Smooth muscle cell (in vitro differentiated cells): ENCODE measurements around the gene OR3A3. TPM values are rescaled to one million over a fixed set of nuclear protein-coding genes. Genes with fewer than 3 reads are reported as not detected.

Experiments
- DNase-seq: peaks from one replicate; lab custom pipeline; 2025; ENCODE audit not compliant: unreplicated experiment; lab: John Stamatoyannopoulos, UW
- H2AFZ ChIP-seq: fragments of 200-600 bp; sonication (generic); 2 replicates; pipeline ENCODE4 v1.6.0; 2016; ENCODE audit warnings: antibody characterized with exemption, low read depth, mild to moderate bottlenecking
- H3F3A ChIP-seq: fragments of 200-600 bp; sonication (generic); 2 replicates; pipeline ENCODE4 v1.6.0; 2017; ENCODE audit warnings: antibody characterized with exemption, low read depth
- H3K27ac ChIP-seq: fragments of 200-600 bp; sonication (generic); 2 replicates; pipeline ENCODE4 v1.5.1; 2016; ENCODE audit warnings: low read depth, mild to moderate bottlenecking
- H3K27me3 ChIP-seq: fragments of 200-600 bp; sonication (generic); 2 replicates; pipeline ENCODE4 v1.6.1; 2016; ENCODE audit warnings: low read depth, mild to moderate bottlenecking
- H3K36me3 ChIP-seq: fragments of 200-600 bp; sonication (generic); 2 replicates; pipeline ENCODE4 v1.5.1; 2016; ENCODE audit warnings: low read depth
- H3K4me1 ChIP-seq: fragments of 200-600 bp; sonication (generic); 2 replicates; pipeline ENCODE4 v1.5.1; 2016; ENCODE audit warnings: low read depth
- H3K4me2 ChIP-seq: fragments of 200-600 bp; sonication (generic); 2 replicates; pipeline ENCODE4 v1.6.0; 2016; ENCODE audit warnings: mild to moderate bottlenecking
- H3K4me3 ChIP-seq: fragments of 200-600 bp; sonication (generic); 2 replicates; pipeline ENCODE4 v1.5.1; 2016; ENCODE audit warnings: mild to moderate bottlenecking
- H3K79me2 ChIP-seq: fragments of 200-600 bp; sonication (generic); 2 replicates; pipeline ENCODE4 v1.6.0; 2016; ENCODE audit warnings: low read depth, mild to moderate bottlenecking
- H3K9ac ChIP-seq: fragments of 200-600 bp; sonication (generic); 2 replicates; pipeline ENCODE4 v1.6.0; 2016; ENCODE audit warnings: low read depth
- H3K9me3 ChIP-seq: fragments of 200-600 bp; sonication (generic); replicated peaks from 2 replicates; pipeline ENCODE4 v1.5.1; 2016; ENCODE audit warnings: low read depth
- H4K20me1 ChIP-seq: fragments of 200-600 bp; sonication (generic); 2 replicates; pipeline ENCODE4 v1.6.0; 2016; ENCODE audit warnings: low read depth
- WGBS: methylation state at CpG from one replicate; pipeline ENCODE4 v1.1.7; 2016; ENCODE audit warnings: low lambda C conversion rate; 5-methylcytosine and 5-hydroxymethylcytosine counted together
- polyA plus RNA-seq: library from polyadenylated mRNA; unstranded; fragments of >200 nt; fragmentation: Nextera tagmentation; extraction: Ambion mirVana; gene quantifications from 2 replicates; pipeline ENCODE4 v1.2.1, GENCODE V29; 2016
- small RNA-seq: library from RNA; depleted of rRNA; stranded (forward); fragments of <200 nt; gene quantifications from one replicate; pipeline ENCODE3, GENCODE V24; 2014
- total RNA-seq: library from RNA; depleted of rRNA; stranded (reverse); fragments of >200 nt; gene quantifications from 2 replicates; pipeline ENCODE4 v1.2.3, GENCODE V29; 2014
- TF ChIP-seq, protein P1 (sequence below): fragments of 200-600 bp; sonication (generic); IDR thresholded peaks from 2 replicates; pipeline ENCODE4 v1.5.1; 2017; ENCODE audit warnings: borderline replicate concordance, mild to moderate bottlenecking, antibody characterized with exemption; ENCODE audit not compliant: insufficient read depth, poor library complexity, severe bottlenecking

OR3A3 gene
- total and polyA plus RNA-seq, 2 experiments from 2014 or later = not detected

GRCh38 chr17:3469529-3469928 is 58.4 kb downstream of the OR3A3 start:
- Histone ChIP-seq H3F3A (no peaks in the 10 kb centered on the region), H3K4me1 (no peaks in the 10 kb centered on the region), H3K79me2 (no peaks in the 10 kb centered on the region), H3K9me3 (no peaks in the 10 kb centered on the region), H3K27ac (no peak overlapping the region), H3K9ac (no peak overlapping the region), H3K4me3 (no peak overlapping the region), H3K36me3 (no peaks in the 10 kb centered on the region), H3K4me2 (no peak overlapping the region), H3K27me3 (no peaks in the 10 kb centered on the region), H2AFZ (no peak overlapping the region), H4K20me1 (no peaks in the 10 kb centered on the region)
- 79% methylated on average over 5 of the region's 5 CpGs for WGBS
- TF ChIP-seq, protein P1, sequence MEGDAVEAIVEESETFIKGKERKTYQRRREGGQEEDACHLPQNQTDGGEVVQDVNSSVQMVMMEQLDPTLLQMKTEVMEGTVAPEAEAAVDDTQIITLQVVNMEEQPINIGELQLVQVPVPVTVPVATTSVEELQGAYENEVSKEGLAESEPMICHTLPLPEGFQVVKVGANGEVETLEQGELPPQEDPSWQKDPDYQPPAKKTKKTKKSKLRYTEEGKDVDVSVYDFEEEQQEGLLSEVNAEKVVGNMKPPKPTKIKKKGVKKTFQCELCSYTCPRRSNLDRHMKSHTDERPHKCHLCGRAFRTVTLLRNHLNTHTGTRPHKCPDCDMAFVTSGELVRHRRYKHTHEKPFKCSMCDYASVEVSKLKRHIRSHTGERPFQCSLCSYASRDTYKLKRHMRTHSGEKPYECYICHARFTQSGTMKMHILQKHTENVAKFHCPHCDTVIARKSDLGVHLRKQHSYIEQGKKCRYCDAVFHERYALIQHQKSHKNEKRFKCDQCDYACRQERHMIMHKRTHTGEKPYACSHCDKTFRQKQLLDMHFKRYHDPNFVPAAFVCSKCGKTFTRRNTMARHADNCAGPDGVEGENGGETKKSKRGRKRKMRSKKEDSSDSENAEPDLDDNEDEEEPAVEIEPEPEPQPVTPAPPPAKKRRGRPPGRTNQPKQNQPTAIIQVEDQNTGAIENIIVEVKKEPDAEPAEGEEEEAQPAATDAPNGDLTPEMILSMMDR = no peak
- DNase-seq = no peak

GRCh38 chr17:3471599-3471998 is 60.4 kb downstream of the OR3A3 start, which contains the start of gene SPATA22:
Gene SPATA22, minus strand, starts transcription at chr17:3471819. Its CDS starts 2,494 bp downstream, at chr17:3469325.
- Histone ChIP-seq H3K9ac (no peak within 1 kb of the TSS), H3K27ac (no peak within 1 kb of the TSS), H3K4me1 (no peaks in the 10 kb centered on the region), H3K9me3 (no peaks in the 10 kb centered on the region), H2AFZ (no peak within 1 kb of the TSS), H3K4me2 (no peak within 1 kb of the TSS), H3K36me3 (no peaks in the 10 kb centered on the region), H4K20me1 (no peaks in the 10 kb centered on the region), H3K4me3 (no peak within 1 kb of the TSS), H3K79me2 (no peaks in the 10 kb centered on the region), H3K27me3 (no peaks in the 10 kb centered on the region), H3F3A (no peaks in the 10 kb centered on the region)
- TF ChIP-seq, protein P1 = no peak
- DNase-seq = no peak
- WGBS = 97% methylated on average over 35 of the region's 38 CpGs

DNA sequence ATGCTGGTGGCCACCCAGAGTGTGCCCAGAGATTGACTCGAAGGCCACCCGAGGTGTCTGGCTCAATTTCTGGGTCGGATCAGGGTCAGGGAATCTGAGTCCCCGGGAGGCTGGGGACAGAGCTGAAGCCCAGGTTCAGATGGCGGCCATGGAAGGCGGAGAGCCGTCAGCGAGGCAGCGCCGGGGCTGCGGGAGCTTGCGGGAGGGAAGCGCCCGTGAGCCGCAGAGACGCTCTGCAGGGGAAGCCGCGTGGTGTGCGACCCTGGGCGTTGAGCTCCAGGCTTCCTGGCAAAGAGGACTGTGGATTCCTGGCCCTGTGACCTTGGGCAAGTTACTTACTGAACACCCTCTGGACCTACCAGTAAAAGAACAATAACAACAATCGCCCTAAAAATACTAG is 61.0 kb downstream of the OR3A3 start:
- H2AFZ ChIP-seq = no peak overlapping the region
- H3K4me1 ChIP-seq = no peaks in the 10 kb centered on the region
- 96% methylated on average over 21 of the region's 21 CpGs for WGBS
- no peaks in the 10 kb centered on the region for H3K9me3 ChIP-seq
- no peak overlapping the region for H3K4me3 ChIP-seq
- H3K4me2 ChIP-seq = no peak overlapping the region
- H3F3A ChIP-seq = no peaks in the 10 kb centered on the region
- TF ChIP-seq, protein P1 = no peak
- DNase-seq = no peak
- H4K20me1 ChIP-seq = no peaks in the 10 kb centered on the region
- H3K9ac ChIP-seq = no peak overlapping the region
- no peaks in the 10 kb centered on the region for H3K36me3 ChIP-seq
- no peaks in the 10 kb centered on the region for H3K27me3 ChIP-seq
- H3K27ac ChIP-seq = no peak overlapping the region
- H3K79me2 ChIP-seq = no peaks in the 10 kb centered on the region

Small RNA genes within 50 kb of the gene (small RNA-seq; reads per million reads assigned to genes)
- not detected for gene OR1AC1P

Other genes starting within 250 kb of the OR3A3 start
- gene OR1A2, start 213.9 kb upstream of the OR3A3 start, total RNA-seq = not detected in 2 replicates
- not detected in 2 replicates for gene OR1A2, start 213.9 kb upstream of the OR3A3 start, polyA plus RNA-seq
- gene OR1A1, start 203.7 kb upstream of the OR3A3 start, total RNA-seq = not detected in 2 replicates
- gene OR1A1, start 203.7 kb upstream of the OR3A3 start, polyA plus RNA-seq = not detected in 2 replicates
- not detected in 2 replicates for gene OR3A1, start 113.0 kb upstream of the OR3A3 start, total RNA-seq
- gene OR3A1, start 113.0 kb upstream of the OR3A3 start, polyA plus RNA-seq = not detected in 2 replicates
- not detected in 2 replicates for gene OR3A2, start 25.1 kb upstream of the OR3A3 start, total RNA-seq
- gene OR3A2, start 25.1 kb upstream of the OR3A3 start, polyA plus RNA-seq = not detected in 2 replicates
- gene OR1E1, start 13.0 kb upstream of the OR3A3 start, total RNA-seq = not detected in 2 replicates
- not detected in 2 replicates for gene OR1E1, start 13.0 kb upstream of the OR3A3 start, polyA plus RNA-seq
- gene OR1E2, start 22.5 kb downstream of the OR3A3 start, total RNA-seq = not detected in 2 replicates
- gene OR1E2, start 22.5 kb downstream of the OR3A3 start, polyA plus RNA-seq = not detected in 2 replicates
- not detected in 2 replicates for gene SPATA22, start 60.4 kb downstream of the OR3A3 start, total RNA-seq
- gene SPATA22, start 60.4 kb downstream of the OR3A3 start, polyA plus RNA-seq = not detected in 2 replicates
- not detected in 2 replicates for gene ASPA, start 64.6 kb downstream of the OR3A3 start, total RNA-seq
- not detected in 2 replicates for gene ASPA, start 64.6 kb downstream of the OR3A3 start, polyA plus RNA-seq
- 2.3 and 6.4 TPM in 2 replicates for gene TRPV3, start 146.4 kb downstream of the OR3A3 start, total RNA-seq
- 0.53 and 2.7 TPM in 2 replicates for gene TRPV3, start 146.4 kb downstream of the OR3A3 start, polyA plus RNA-seq
- 0.99 and 2.2 TPM in 2 replicates for gene TRPV1, start 198.0 kb downstream of the OR3A3 start, total RNA-seq
- 0.90 and 2.8 TPM in 2 replicates for gene TRPV1, start 198.0 kb downstream of the OR3A3 start, polyA plus RNA-seq
- gene SHPK, start 224.9 kb downstream of the OR3A3 start, total RNA-seq = 9.0 and 9.5 TPM in 2 replicates
- 5.3 and 8.2 TPM in 2 replicates for gene SHPK, start 224.9 kb downstream of the OR3A3 start, polyA plus RNA-seq
- 20.6 and 24.9 TPM in 2 replicates for gene CTNS, start 225.4 kb downstream of the OR3A3 start, total RNA-seq
- gene CTNS, start 225.4 kb downstream of the OR3A3 start, polyA plus RNA-seq = 13.7 and 15.8 TPM in 2 replicates